NCI-H1436 (cell line): Measurements from ENCODE around the gene JAM2.
"Not testable (repeated sequence)": the region's sequence is repeated elsewhere in the genome, so short reads cannot be mapped to it uniquely, and the experiment has no call there.

Source experiments
- DNase-seq: peaks from one replicate; lab custom pipeline; 2025; lab: John Stamatoyannopoulos, UW

Gene JAM2

DNA sequence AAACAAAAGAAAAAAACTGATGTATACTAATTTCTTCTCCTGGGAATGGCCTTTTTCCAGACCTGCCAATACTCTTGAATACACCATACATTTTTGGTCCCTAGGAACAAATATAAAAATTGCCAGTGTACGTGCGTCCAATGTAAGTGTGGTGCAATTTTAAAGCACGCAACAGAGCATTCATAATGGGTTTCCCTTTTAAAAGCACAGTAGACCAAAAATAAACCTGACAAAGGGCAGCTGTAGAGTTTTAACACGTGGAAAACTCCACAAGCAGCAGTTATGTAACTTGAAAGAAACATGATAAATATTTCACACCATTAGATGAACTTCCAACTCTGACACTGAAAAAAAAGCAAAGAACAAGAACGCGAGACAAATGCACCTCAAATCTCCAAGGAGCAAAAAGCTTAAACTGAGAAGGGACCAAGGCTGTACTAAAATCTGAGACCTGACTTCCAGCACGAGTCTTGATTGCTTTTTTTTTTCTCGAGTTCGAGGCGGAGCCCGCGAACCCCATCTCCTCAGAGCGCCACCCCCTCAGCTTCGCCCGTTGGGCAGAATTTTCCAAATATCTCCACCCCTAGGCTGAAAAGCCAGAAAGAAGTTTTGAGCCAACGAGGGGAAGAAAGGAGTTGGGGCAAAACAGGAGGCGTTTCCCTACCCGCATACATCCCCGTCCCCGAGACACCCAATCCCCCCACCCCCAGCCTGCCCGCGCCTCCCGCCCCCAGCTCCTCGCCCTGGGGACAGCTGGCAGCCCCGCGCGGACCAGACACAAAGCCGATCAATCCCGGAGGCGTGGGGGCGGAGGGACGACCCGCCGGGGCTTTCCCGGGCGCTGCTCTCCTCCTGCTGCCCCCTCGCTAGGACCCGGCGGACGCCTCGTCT, at the start of gene JAM2:
TSS of gene JAM2 (plus strand) at position 599 of the 891 bp plus-strand sequence. CDS start 564 bp downstream, outside the sequence.
- no peak for DNase-seq

GRCh38 chr21:25589887-25590286, 49.2 kb upstream of the JAM2 start:
- DNase-seq, result no peak

GRCh38 chr21:25607151-25608043, 31.7 kb upstream of the JAM2 start, which contains the start of gene MRPL39:
TSS of gene MRPL39 (minus strand) at chr21:25607481. CDS start at chr21:25607475, 6 bp downstream.
- DNase-seq, result peak; percentile 83

DNA sequence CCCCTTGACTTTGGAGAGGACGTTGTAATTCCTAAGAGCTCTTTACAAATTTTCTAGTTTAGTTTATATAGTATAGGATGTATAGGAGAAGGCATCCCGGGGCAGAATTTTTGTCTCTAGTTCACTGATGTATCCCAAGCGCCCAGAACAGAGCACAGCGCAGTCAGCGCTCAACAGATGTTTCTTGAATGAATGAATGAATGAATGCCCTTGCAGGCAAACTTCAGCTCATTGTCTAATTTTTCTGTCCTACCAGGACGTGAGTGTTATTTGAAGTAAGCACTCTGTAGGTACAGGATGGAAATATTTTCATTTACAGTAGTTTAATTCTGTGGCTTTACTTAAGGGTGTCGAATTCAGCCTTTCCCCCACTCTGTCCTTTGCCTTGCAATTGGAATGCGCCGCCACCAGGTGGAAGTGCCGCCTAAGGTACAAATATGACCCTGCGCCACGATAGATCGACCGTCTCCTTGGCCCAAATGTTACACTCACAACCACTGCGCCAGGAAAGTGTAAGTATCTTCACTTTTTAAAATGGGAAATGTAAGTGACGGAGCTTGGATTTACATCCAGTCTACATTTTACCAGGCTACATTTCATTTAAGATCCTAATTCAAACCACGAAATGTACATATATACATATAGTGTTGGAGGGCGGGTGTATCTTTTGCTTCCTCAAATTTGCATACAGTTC, 30.9 kb upstream of the JAM2 start:
- DNase-seq, result peak; percentile 59

- no peak for DNase-seq
Measured at GRCh38 chr21:25614441-25614840, 24.6 kb upstream of the JAM2 start.

DNA sequence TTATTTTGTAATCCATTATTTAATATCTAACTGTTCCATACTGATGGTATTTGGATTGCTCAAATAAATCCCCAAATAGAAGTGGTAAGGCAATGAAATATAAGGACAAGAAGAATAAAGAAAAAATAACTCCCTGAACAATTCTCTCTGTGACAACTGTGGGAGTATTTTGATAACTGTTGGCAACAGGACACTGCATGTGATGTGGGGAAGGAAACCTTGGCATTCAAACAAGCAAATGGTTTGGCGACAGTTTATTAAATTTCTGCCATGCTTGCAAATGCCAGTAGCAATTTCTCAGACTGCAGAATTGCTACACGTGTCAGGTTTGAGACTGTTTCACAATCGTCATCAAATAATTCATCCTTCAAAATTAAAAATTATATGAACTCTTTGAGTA, 23.2 kb upstream of the JAM2 start:
- DNase-seq, result no peak

DNA sequence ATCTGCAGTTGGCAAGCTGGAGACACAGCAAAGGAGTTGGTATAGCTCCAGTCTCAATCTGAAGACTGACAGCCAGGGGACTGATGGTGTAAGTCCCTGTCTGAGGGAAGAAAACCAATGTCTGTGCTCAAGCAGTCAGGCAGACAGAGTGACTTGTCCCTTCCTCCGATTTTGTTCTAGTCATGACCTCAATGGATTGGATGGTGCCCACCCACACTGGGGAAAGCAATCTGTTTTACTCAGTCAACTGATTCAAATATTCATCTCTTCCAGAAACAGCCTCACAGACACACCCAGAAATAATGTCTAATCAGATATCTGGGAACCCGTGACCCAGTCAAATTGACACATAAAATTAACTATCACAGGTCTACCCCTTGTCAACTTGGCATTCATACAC, 19.9 kb upstream of the JAM2 start:
- DNase-seq, result no peak

GRCh38 chr21:25624511-25624910, 14.5 kb upstream of the JAM2 start:
- no peak for DNase-seq

GRCh38 chr21:25625036-25625435, 14.0 kb upstream of the JAM2 start:
- no peak for DNase-seq

DNA sequence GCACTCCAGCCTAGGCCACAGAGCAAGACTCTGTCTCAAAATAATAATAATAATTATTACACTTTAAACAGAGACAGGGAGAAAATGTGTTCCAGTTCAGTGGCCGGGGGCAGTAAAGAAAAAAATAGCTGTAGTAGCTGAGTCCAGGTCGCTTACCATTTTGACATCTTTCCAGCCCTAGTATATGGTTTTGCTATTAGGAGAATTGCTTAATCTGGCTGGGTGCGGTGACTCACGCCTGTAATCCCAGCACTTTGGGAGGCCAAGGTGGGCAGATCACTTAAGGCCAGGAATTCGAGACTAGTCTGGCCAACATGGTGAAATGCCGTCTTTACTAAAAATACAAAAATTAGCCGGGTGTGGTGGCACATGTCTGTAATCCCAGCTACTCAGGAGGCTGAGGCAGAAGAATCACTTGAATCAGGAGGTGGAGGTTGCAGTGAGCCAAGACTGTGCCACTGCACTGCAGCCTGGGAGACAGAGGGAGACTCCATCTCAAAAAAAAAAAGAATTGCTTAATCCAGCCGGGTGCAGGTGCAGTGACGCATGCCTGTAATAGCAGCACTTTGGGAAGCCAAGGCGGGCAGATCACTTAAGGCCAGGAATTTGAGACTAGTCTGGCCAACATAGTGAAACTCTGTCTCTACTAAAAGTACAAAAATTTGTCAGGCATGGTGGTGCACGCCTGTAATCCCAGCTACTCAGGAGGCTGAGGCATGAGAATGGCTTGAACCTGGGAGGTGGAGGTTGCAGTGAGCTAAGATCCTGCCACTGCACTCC, 13.1 kb upstream of the JAM2 start:
- DNase-seq, result not testable (repeated sequence)

GRCh38 chr21:25626757-25627156, 12.3 kb upstream of the JAM2 start:
- DNase-seq, result no peak

DNA sequence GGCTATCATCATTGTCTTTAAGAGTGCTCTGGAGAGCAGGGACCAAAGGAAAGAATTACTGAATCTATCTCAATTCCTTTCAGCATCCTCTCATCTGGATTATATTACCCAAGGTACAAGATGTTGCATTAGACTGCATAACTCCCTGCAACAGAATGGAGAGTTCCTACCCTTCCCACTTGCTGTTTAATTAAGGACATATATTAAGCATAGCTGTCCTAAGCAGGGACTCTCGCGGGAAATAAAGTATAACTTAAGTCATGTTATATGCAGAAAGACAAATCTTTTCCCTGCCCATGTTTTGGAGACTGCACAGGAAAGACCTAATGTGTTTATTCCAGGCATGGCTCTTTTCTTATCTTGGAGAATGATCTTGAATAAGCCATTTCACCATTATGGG, 6.8 kb upstream of the JAM2 start:
- DNase-seq, result no peak

DNA sequence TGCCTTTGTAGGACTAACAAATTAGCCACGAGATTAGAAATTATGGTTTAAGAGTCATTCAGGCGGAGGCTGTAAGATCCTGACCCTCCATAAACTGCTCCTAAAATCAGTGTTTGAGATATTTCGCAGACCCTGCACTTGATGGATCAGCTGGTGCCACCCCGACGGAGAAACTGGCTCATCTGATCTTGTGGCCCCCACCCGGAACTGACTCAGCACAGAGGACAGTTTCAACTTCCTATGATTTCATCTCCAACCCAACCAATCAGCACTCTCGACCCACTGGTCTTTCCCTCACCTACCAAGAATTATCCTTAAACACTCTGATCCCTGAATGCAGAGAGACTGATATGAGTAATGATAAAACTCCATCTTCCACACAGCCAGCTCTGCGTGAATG, 3.7 kb upstream of the JAM2 start:
- no peak for DNase-seq

DNA sequence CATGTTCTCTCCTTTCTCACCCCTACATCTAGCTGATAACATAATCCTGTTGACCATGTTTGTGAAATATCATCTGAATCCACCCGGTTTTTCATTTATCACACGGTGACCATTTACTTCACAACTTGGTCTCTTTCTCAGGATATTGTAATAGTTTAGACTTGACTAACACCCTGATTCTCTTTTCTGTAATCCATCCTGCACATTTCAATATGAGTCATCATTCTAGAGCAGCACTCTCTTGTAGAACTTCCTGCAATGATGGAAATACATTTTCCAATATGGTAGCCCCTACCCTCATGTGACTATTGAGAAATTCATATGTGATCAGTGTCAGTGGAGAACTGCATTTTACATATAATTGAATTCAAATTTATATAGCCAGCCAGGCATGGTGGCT, 2.3 kb upstream of the JAM2 start:
- no peak for DNase-seq

DNA sequence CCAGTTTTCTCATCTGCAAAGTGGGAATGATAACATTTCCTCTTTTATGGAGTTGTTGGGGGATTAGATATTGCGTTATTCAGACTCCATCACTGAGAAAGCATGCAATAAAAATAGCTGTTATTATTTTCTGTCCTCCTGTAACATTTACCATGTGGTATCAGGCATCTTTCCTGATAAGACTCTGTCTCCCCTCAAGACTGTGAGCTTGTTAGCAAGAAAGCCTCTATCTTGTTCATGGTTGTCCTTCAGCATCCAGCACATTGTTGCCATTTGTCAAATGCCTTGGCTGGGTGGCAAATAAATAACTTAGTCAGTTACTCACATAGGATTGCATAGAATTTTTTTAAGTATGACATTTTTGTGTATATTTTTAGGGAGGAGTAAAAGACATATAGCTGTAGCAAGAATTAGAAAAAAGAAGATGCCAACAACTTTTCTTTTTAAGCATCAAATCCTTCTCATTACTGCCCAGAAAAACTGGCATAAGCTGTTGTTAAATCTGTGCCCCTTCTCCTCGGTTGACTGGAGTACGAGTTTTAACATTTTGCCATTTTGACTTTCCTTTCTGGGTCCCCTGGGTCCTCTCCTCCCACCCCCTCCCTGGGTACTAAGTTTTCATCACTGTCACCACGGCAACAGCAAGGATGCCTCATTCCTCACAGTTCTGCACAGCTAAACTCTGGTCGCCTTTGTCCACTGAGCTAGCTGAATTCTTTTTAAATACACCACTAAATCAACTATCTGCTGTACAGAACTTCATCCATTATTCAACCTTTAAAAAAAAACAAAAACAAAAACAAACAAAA, 1.0 kb upstream of the JAM2 start:
- DNase-seq, result no peak

GRCh38 chr21:25639551-25640201, 618 bp downstream of the JAM2 start:
- no peak for DNase-seq

DNA sequence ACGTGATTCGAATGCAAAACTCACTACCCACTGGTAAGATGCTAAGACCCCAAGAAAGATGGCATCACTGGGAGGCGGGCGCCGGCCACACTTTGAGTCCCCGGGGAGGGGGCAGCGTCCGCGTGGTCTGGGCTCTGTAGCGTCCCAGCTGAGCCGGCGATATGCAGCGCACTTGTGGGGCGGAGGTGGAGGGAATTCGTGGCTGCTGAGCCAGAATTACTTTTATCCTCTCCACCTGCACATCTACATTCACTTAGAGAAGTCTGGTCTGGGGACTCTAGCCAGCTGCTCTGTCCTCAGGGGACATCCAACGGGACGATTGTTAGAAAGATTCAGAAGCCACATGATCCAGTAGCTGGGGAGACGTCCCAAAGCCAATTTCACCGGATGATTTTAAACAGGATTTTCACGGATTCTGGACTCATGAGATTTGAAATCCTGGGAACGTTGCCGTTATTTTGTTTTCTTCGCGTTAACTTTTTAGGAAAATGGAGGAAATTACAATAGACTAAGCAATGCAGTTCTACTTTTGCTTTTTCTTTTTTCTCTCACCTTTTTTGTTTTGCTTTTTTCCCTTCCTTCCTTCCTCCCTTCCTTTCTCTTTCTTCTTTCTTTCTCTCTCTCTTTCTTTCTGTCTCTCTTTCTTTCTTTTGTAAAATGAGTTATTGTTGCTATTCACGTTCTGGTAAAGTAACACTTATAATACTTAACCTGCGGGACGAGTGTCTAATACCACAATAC, 1.3 kb downstream of the JAM2 start:
- no peak for DNase-seq

DNA sequence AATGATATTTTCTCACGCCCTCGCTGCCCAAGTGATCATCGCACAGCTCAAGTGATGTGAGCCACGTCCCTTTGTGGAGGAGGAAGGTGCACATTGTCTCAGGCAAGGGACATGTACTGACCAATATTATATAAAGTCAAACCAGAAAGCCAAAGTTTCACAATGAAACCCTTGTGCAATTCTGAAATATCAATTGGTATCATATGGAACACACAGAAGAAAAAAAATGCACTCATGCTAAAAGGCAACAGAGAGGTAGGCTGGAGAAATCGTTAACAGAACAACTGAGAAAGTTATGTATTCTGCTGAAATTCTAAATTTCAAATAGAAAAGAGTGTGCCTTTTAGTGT, 1.9 kb downstream of the JAM2 start:
- DNase-seq, result no peak

GRCh38 chr21:25643486-25643885, 4.4 kb downstream of the JAM2 start:
- no peak for DNase-seq
